ENCODE results near the gene GPR37.

GRCh38 chr7:124773938-124774337 lies 8.3 kb upstream of the GPR37 start:
- TF ChIP-seq, protein P1, sequence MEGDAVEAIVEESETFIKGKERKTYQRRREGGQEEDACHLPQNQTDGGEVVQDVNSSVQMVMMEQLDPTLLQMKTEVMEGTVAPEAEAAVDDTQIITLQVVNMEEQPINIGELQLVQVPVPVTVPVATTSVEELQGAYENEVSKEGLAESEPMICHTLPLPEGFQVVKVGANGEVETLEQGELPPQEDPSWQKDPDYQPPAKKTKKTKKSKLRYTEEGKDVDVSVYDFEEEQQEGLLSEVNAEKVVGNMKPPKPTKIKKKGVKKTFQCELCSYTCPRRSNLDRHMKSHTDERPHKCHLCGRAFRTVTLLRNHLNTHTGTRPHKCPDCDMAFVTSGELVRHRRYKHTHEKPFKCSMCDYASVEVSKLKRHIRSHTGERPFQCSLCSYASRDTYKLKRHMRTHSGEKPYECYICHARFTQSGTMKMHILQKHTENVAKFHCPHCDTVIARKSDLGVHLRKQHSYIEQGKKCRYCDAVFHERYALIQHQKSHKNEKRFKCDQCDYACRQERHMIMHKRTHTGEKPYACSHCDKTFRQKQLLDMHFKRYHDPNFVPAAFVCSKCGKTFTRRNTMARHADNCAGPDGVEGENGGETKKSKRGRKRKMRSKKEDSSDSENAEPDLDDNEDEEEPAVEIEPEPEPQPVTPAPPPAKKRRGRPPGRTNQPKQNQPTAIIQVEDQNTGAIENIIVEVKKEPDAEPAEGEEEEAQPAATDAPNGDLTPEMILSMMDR (conservative IDR thresholded peaks at IDR 0.05 in 1 of 2, IDR thresholded peaks at IDR 0.05 in 1 of 2; ENCODE audit: low read depth in 1 of 2, low read length in 2 of 2) = no peak
- TF ChIP-seq EZH2 (IDR thresholded peaks at IDR 0.05; ENCODE audit: low read length, missing control alignments) = no peak

All from fibroblast of lung (primary cell).